Prostate gland (tissue), 2 donors: Measurements from ENCODE around the gene SRP72. TPM values are rescaled to one million over a fixed set of nuclear protein-coding genes. Genes with fewer than 3 reads are reported as not detected.

Experiments
- DNase-seq: peaks from one replicate; pipeline ENCODE4 v3.0.0-alpha.2; 2019; ENCODE audit warnings: low spot score
- H3K27ac ChIP-seq, 2 donors: fragments of 200-600 bp; sonication (generic); 2 replicates each; pipeline ENCODE4 v1.5.1; 2017 to 2019
- H3K27me3 ChIP-seq: fragments of 200-600 bp; sonication (generic); replicated peaks from 2 replicates; pipeline ENCODE4 v1.5.1; 2019; ENCODE audit not compliant: insufficient read depth
- H3K36me3 ChIP-seq, 2 donors: fragments of 200-600 bp; sonication (generic); 1 replicate in 1 of 2; 2 replicates in 1 of 2; pipeline versions ENCODE4 v1.5.1 to v1.8.1; 2017 to 2019
- H3K4me1 ChIP-seq: fragments of 200-600 bp; sonication (generic); replicated peaks from 2 replicates; pipeline ENCODE4 v1.5.1; 2019
- H3K4me3 ChIP-seq, 2 donors: fragments of 200-600 bp; sonication (generic); 2 replicates each; pipeline ENCODE4 v1.5.1; 2017 to 2019
- H3K9me3 ChIP-seq: fragments of 200-600 bp; sonication (generic); 2 replicates; pipeline ENCODE4 v1.5.1; 2017
- POLR2A ChIP-seq: fragments of 450-650 bp; IDR thresholded peaks from one replicate; pipeline ENCODE4 v1.6.1; 2016; ENCODE audit warnings: antibody characterized with exemption, mild to moderate bottlenecking
- POLR2AphosphoS5 ChIP-seq: sonication (generic); formaldehyde crosslinking; IDR thresholded peaks from one replicate; pipeline ENCODE4 v1.6.1; 2017; ENCODE audit warnings: antibody characterized with exemption
- WGBS: methylation state at CpG from one replicate; pipeline ENCODE4 v1.1.5; 2018; 5-methylcytosine and 5-hydroxymethylcytosine counted together
- intact Hi-C: fragments of 100-400 bp; cut with DNase I; formaldehyde crosslinking; loops from one replicate; pipeline ENCODE4 v1.14.2; 2022
- total RNA-seq, 2 donors: library from RNA; depleted of rRNA; stranded (reverse); fragments of >200 nt; gene quantifications; one replicate each; pipeline ENCODE4 v1.1.0, GENCODE V29; 2016
- TF ChIP-seq, protein P1 (sequence below), 4 experiments: fragments of 200-600 bp in 2 of 4; fragments of 450-650 bp in 2 of 4; sonication (generic) in 2 of 4; IDR thresholded peaks; 1 replicate in 3 of 4; 2 replicates in 1 of 4; pipeline ENCODE4 v1.5.1; 2016 to 2019; ENCODE audit warnings: antibody characterized with exemption in 4 of 4, mild to moderate bottlenecking in 2 of 4, moderate library complexity in 2 of 4

Gene SRP72
- total RNA-seq, 2 donors from 2014 or later = 41.4 to 46.9 TPM

DNA sequence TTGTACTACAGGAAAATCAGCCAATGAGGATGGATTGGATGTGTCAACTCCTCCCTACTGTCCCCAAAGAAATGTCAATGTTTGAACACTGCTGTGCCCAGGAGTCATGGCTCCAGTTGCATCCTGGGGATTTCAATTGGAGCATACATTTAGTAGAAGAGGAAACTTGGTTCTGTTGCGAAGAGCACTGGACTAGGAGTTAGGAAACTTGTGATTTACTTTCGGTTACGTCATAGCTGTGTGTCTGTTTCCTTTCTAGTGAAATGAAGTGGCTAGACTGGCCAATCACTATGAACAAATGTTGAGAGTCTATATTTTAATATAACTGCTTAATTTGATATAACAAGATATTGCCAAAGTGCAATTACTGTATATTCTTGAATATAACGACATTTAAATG lies 73.4 kb downstream of the SRP72 start:
- H3K27me3 ChIP-seq = no peaks in the 10 kb centered on the region
- DNase-seq = no peak
- no peak overlapping the region for H3K4me3 ChIP-seq
- intact Hi-C loops = loop anchor here (10.0 kb wide), 1 partner anchor 106 kb away; the partner anchor contains the start of genes PAICS and PPAT
- no peak overlapping the region for H3K27ac ChIP-seq
- WGBS = 96% methylated on average over 4 of the region's 4 CpGs
- TF ChIP-seq POLR2A = no peak
- no peak for TF ChIP-seq POLR2AphosphoS5
- TF ChIP-seq, protein P1, sequence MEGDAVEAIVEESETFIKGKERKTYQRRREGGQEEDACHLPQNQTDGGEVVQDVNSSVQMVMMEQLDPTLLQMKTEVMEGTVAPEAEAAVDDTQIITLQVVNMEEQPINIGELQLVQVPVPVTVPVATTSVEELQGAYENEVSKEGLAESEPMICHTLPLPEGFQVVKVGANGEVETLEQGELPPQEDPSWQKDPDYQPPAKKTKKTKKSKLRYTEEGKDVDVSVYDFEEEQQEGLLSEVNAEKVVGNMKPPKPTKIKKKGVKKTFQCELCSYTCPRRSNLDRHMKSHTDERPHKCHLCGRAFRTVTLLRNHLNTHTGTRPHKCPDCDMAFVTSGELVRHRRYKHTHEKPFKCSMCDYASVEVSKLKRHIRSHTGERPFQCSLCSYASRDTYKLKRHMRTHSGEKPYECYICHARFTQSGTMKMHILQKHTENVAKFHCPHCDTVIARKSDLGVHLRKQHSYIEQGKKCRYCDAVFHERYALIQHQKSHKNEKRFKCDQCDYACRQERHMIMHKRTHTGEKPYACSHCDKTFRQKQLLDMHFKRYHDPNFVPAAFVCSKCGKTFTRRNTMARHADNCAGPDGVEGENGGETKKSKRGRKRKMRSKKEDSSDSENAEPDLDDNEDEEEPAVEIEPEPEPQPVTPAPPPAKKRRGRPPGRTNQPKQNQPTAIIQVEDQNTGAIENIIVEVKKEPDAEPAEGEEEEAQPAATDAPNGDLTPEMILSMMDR (IDR thresholded peaks at IDR 0.05) = no peak
- no peaks in the 10 kb centered on the region for H3K9me3 ChIP-seq
- H3K4me1 ChIP-seq = no peaks in the 10 kb centered on the region
- no peaks in the 10 kb centered on the region for H3K36me3 ChIP-seq

DNA sequence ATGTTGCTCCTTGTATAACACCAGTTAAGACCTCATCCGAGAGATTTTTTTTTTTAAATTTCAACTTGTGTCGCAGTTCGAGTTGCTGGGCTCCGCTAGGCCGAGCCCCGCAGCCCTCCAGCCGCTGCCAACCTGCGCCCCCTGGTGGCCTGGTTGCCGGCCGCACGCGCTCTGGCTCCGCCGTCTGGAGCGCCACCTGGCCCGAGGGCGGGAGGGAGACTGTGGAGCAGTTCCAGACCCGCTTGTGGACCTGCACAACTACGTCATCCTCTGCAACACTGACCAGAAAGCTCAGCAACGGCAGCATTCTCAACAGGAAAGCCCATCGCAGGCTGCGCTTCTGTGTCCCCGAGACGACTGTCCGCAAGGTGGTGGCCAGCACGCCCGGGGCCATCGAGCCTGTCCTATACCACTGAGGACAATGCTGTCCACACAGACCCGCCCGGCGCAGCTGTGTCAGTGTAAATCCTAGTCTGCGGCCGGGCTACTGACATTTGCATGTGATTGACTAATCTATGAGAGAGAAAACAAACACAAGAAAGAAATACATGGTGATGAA lies 77.2 kb downstream of the SRP72 start:
- peak overlapping the region; percentile 11 to 27 for H3K4me3 ChIP-seq
- WGBS = 2% methylated on average over 24 of the region's 33 CpGs
- TF ChIP-seq, protein P1 (IDR thresholded peaks at IDR 0.05) = peak; percentile 92 to 97 (median 94)
- TF ChIP-seq POLR2A (no peak), POLR2AphosphoS5 (peak; percentile 60)
- intact Hi-C loops = loop anchor here (10.0 kb wide), 1 partner anchor 110 kb away; the partner anchor contains the start of genes PAICS and PPAT
- no peaks in the 10 kb centered on the region for H3K27me3 ChIP-seq
- H3K27ac ChIP-seq = peak overlapping the region in 1 of 2 donors; percentile 10
- peak; percentile 63 for DNase-seq
- H3K9me3 ChIP-seq = no peaks in the 10 kb centered on the region
- no peaks in the 10 kb centered on the region for H3K4me1 ChIP-seq
- no peaks in the 10 kb centered on the region for H3K36me3 ChIP-seq

DNA sequence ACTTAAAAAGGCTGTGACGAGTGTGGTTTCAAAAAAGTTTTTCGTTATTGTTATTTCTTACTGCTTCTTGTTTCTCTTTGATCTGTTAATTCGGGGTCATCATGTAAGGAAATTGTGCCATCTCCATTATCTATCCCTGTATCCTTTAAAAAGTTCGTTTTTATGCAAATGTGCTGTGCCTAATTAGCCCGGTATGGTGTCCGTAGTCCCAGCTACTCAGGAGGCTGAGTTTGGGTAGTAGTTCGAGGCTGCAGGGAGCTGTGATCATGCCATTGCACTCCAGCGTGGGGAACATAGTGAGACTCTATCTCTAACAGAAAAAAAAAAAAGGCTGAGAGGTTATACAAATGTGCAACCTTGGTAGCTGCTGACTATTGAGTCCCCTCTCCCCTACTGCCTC lies 83.2 kb downstream of the SRP72 start:
- no peaks in the 10 kb centered on the region for H3K36me3 ChIP-seq
- TF ChIP-seq, protein P1 (IDR thresholded peaks at IDR 0.05) = no peak
- TF ChIP-seq POLR2AphosphoS5 (no peak), POLR2A (no peak)
- no peak for DNase-seq
- no peaks in the 10 kb centered on the region for H3K4me1 ChIP-seq
- 68% methylated on average over 8 of the region's 8 CpGs for WGBS
- H3K27ac ChIP-seq = no peak overlapping the region
- no peaks in the 10 kb centered on the region for H3K9me3 ChIP-seq
- H3K27me3 ChIP-seq = no peaks in the 10 kb centered on the region
- H3K4me3 ChIP-seq = no peak overlapping the region
- intact Hi-C loops = no loop called here

DNA sequence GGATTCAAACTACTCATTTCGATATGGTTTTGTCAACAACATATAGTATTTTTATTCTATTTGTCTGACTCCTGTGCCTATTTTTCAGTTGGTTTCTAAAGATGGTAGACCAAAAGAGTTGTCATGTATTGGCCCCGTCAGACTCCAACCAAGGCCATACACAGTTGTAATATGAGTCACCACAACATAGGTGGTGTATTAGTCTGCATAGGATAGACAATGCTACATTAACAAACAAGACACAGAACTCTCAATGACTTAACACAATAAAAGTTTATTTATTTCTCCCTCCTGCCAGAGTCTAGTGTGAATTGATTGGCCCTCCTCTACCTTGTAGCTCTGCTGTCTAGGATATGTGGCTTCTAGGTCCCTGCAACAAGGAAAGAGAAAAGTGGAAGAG lies 84.1 kb downstream of the SRP72 start:
- Histone ChIP-seq H3K27ac (no peak overlapping the region), H3K9me3 (no peaks in the 10 kb centered on the region), H3K4me1 (no peaks in the 10 kb centered on the region), H3K36me3 (no peaks in the 10 kb centered on the region), H3K4me3 (no peak overlapping the region), H3K27me3 (no peaks in the 10 kb centered on the region)
- intact Hi-C loops = no loop called here
- no peak for TF ChIP-seq POLR2A
- TF ChIP-seq POLR2AphosphoS5 = no peak
- TF ChIP-seq, protein P1 (IDR thresholded peaks at IDR 0.05) = no peak
- no peak for DNase-seq
- 94% methylated on average over 2 of the region's 2 CpGs for WGBS

DNA sequence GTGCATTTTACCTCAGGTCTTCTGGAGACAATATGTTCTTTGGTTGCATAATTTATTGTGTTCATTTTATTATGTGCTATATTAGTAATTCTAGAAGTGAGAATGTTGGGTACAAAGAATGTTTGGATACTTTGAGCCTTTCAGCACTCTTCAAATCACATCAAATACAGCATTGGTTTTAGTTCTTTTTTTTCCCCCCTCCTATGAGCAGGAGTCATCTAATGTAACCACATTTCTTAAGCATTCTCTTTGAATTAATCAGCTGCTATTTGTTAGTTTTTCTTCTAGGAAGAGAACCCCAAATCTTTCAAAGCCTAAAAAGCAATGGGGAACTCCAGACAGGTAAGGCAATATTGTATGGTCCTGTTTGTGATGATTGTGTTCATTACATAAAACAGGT lies 84.9 kb downstream of the SRP72 start:
- DNase-seq = no peak
- Histone ChIP-seq H3K27ac (no peak overlapping the region), H3K27me3 (no peaks in the 10 kb centered on the region), H3K4me3 (no peak overlapping the region), H3K4me1 (no peaks in the 10 kb centered on the region), H3K36me3 (no peaks in the 10 kb centered on the region), H3K9me3 (no peaks in the 10 kb centered on the region)
- TF ChIP-seq POLR2A = no peak
- intact Hi-C loops = no loop called here

Other genes with a start within 250 kb of the SRP72 start
- gene AASDH, start 80.1 kb upstream of the SRP72 start, total RNA-seq = 10 to 100 TPM; 12.8 to 18.5 TPM
- 10 to 100 TPM in 1 of 2 donors, 1 to 10 TPM in 1; 7.0 to 12.2 TPM for gene PPAT, start 32.0 kb upstream of the SRP72 start, total RNA-seq
- 10 to 100 TPM; 33.2 to 43.3 TPM for gene PAICS, start 31.4 kb upstream of the SRP72 start, total RNA-seq
- under 1 TPM; 0.18 to 0.68 TPM for gene ARL9, start 38.2 kb downstream of the SRP72 start, total RNA-seq
- gene HOPX, start 213.7 kb downstream of the SRP72 start, total RNA-seq = 100 to 1,000 TPM in 1 of 2 donors, 10 to 100 TPM in 1; 12.2 to 117 TPM